GM10847 (cell line): ENCODE measurements around the gene CELSR1.

Experiments used
- POLR2A ChIP-seq: IDR thresholded peaks from 2 replicates; pipeline ENCODE4 v1.6.1; 2011; ENCODE audit not compliant: insufficient read length; ENCODE audit errors: extremely low read depth

CELSR1 gene

DNA sequence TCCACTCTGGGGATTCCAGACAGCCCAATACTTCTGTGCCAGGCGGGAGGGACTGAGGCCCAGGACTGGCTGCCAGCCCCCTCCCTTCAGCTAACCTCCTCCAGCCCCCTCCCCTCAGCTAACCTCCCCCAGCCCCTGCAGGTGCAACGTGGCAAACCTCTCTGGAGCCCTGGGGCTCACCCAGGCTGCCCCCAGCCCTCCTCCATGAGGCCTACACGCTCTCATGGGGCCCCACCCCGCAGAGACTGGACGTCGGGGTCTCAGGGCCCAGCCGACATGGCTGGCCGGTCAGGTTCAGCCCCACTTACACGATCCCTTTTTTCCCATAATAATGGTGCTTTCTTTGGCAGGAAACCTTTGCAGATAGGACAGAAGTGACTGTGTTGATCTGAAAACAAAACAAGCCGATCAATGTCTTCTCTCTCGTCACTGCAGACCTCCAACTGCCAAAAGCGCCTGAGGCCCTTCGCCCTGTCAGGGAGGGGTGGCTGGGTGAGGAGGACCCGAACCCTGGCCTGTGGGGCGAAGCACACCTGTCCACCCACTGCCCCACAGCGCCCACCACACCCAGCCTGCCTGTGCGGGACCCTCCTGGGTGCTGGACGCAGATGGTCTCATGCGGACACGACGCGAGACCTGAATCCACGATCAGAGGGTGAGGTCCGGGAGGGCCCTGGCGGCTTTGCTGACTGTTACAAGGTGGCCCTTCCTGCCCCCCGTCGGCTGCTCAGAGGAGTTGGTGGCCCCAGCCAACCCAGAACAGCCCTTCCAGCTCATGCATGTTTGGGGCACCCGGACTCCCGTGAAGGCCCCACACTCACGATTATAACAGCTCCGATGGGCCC lies 168.3 kb downstream of the CELSR1 start:
- no peak for TF ChIP-seq POLR2A

DNA sequence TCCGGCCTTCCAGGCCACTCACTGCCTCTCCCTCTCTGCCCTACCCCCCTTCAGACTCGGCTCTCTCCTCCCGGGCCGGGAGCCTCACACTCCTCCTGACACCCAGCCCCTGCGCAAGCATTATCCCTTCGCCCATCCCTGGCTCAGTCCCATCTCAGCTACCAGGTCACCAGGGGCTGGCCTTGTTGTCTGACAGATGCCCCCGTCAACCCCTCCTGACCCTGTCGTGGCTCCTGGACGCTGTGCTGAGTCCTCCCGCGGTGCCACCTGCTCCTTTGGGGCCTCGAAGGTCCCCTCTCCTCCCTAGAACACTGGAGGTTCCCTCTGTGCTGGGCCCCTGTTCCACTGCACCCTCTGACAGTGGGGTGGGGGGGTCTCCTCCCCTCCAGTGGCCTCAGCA lies 169.0 kb downstream of the CELSR1 start:
- TF ChIP-seq POLR2A = no peak

DNA sequence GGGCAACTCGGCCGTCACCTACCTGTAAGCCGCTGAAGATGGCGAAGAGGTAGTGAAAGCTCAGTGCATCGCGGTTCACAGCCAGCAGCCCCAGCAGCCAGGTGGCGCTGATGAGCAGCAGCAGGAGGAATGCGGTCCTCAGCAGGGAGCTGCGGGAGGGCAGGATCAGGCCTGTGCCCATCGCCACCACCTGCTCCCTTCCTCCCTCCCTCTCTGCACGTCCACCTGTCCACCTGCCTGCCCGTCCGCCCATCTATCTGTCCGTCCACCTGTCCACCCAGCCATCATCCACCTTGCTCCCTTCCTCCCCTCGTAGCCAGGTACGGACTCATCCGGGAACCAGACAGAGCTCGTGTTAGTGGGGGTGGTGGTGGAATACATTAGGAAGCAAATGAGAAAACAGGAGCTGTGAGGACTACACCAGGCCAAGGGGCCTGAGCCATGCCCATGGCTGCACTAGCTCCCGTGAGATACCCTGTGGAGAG lies 169.7 kb downstream of the CELSR1 start:
- no peak for TF ChIP-seq POLR2A

DNA sequence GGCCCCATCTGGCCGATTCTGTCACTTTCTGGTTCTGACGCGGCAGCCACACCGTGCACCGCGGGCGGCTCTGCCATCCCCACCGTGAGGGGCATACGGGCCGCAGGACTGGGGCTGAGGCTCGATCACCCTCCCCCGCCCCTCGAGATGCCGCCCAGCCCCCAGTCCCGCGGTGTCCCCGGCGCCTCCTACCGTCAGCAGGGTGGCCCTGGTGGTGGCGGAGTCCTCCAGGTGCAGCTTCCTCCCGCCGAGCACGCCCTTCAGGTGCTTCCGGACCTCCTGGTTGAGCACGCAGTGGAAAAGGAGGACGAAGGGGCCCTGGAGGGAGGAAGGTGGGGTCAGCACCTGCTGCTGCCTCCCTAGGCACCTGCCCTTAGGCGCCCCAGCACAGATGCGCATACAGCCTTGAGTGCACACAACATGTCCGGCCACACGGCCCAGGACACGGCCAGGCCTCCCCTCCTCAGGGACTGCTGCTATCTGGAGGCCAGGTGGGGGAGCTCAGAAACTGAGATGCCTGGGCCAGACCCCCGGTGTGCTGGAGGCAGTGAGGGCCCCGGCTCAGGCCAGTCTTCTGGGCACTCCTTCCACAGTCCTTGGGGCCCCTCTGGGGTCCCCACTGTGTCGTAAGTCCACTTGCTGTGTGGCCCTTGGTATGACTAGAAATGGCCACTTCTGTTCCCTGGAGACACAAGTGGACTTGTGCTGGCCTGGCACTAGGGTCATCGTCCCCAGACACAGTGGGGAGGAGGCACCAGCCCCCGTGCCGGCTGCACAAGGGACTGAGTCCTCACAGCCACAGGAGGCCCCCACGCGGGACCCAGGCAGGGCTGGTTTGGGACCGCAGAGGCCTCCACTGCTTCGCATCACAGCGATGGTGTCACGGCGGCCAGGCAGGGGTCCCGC lies 170.4 kb downstream of the CELSR1 start:
- TF ChIP-seq POLR2A = no peak

DNA sequence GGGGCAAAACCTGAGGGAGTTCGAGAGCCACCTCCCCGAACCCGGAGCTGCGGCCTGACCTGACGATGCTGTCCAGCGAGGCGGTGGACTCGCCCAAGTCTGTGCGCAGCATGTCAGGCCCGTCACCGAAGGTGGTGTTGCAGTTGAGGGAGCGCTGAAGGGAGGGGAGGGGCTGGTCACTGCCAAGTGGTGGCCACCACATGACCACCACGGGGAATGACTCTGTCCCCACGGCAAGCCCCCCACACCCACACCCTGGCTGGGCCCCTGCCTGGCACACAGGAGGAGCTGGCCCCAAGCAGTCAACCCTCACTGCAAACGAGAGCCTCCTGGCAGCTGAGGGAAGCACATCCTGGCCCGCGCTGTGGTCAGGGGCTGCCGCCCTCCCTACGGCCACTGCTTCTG lies 171.1 kb downstream of the CELSR1 start:
- TF ChIP-seq POLR2A = no peak

- TF ChIP-seq POLR2A = no peak
These were observed 172.2 kb downstream of the CELSR1 start for GRCh38 chr22:46365166-46365624.

DNA sequence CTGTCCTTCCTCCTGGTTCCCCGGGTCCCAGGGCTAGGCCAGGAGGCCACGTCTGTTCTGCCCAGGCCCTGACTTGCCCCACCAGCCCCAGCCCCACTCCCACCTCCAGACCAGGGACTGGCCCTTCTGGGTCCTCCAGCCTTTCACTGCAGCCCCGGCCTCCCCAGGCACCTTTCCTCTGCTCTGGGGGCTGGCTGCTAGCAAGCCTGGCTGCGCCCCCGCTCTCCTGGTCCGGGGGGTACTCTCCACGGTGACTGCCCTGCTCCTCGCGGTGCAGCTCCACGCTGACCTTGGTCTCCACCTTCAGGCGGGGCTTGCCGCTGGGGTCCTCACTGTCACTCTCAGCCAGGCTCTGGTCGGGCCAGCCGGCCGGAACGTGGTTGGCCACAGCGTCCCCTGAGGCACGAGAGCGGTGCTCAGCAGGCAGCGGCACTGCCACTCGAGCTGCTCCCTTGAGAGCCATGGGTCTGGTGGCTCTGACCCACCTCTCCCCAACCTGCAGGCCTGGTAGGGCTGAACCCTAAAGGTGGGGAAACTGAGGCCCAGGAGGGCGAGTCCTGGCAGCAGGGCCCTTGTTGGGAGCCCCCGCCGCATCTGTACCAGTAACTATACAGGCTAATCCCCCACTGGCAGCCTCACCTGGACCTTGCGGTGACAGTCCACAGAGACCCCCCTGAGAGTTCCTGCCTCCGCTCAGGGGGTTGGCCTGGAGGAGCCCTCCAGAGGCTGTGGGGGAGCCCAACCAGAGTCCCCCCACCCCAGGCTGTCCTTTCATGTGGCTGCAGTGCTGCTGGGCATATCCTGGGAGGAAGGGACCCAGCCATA lies 172.9 kb downstream of the CELSR1 start:
- no peak for TF ChIP-seq POLR2A

- no peak for TF ChIP-seq POLR2A
These were observed 173.7 kb downstream of the CELSR1 start for GRCh38 chr22:46363611-46364321.

DNA sequence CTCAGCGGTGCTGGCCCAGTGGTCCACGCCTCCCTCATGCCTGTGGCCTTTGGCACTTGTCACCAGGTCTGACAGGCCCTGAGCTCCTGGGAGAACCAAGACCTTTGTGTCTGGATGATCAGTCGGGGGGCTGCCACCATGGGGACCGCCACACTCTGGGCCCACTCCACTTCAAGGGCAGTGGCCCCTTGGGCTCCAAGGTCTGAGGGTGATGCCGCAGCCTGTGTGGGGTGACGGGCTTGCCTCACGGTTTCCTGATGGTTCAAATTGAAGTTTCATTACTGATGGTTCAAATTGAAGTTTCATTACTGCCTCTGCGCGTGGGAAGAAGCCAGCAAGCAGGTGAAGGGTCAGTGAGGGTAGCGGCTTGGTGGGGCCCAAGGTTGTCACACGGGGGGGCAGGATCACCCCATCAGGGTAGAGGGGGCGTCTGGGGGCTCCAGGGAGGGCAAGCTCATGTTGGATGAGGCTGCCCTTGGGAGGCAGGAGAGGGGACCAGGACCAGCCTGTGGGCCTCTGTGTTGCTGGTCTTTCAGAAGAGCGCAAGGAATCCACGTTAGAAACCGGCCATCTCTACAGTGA lies 174.4 kb downstream of the CELSR1 start:
- TF ChIP-seq POLR2A = no peak

DNA sequence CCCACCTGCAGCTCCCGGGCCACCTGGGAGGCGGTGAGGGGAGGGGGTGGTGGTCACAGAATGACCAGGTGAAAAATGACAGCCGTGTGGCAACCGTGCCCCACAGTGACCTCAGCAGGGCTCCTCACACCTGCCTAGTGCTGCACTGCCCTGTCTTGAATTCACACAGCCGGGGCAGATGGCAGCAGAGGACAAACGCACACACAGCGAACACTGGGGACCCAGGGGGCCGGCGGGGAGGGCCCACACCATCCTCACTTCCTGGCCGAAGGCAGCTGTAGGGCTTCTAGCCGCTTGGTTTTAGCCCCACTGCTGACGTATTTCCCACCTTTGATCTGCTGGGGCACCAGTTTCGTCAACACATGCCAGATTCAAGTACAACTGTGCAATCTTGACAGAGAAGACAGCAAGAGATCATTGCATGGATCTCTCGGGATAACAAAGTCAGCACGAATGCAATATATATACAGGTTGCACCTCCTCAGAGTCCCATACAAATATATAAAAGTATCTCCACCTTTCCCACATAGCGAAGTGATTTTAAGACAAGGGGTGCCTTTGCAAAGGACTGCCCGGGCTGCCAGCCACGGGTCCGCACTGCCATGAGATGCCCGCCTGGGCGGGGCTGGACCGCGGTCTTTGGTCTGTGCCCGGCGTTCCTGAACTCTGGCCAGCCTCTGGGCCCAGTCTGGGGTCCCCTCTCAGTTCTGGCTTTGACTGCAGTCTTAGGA lies 175.1 kb downstream of the CELSR1 start:
- no peak for TF ChIP-seq POLR2A

- TF ChIP-seq POLR2A = no peak
These were observed 175.6 kb downstream of the CELSR1 start for GRCh38 chr22:46361826-46362202.

DNA sequence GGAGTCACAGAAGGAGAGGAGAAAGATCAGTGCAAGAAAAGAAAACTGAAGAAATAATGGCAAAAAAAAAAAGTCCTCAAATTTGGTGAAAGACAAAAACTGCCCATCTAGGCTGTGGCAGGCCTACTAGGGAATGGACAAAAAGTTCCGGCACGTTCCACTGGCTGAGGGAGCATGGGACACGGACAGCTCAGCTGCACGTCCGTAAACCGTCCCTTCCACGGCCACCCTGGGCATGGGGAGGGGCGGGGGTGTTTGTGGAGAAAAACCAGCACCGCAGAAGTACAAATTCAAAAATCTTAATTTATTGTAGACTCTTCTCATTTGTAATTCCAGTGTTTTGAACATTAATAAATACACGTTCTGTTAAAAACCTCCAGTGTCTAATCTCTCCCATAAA lies 176.5 kb downstream of the CELSR1 start:
- no peak for TF ChIP-seq POLR2A

DNA sequence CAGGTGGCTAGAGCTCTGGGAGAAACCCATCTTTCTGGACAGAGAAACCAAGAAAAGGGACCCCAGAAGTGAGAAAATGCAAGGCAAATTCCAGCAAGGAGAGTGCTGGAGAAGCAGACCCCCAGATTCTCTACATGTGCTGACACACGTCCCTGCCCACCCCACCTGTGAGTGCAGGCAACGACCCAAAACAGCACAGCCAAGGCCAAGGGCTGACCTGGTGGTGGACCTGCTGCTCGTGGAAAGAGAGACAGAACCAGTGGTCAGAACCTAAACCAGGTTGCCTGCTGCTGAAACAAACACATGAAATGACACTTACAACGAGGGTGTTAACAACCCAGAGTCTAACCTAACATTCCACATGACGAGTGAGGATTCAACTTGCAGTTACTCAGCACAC lies 177.3 kb downstream of the CELSR1 start:
- TF ChIP-seq POLR2A = no peak
